HG03139 (cell line): ENCODE data around the gene SCGB3A2.

Source experiments
- ATAC-seq: cut with Tn5 transposase; IDR thresholded peaks from one replicate; pipeline ENCODE4 v1.9.1; 2021; ENCODE audit not compliant: unreplicated experiment

SCGB3A2 gene

DNA sequence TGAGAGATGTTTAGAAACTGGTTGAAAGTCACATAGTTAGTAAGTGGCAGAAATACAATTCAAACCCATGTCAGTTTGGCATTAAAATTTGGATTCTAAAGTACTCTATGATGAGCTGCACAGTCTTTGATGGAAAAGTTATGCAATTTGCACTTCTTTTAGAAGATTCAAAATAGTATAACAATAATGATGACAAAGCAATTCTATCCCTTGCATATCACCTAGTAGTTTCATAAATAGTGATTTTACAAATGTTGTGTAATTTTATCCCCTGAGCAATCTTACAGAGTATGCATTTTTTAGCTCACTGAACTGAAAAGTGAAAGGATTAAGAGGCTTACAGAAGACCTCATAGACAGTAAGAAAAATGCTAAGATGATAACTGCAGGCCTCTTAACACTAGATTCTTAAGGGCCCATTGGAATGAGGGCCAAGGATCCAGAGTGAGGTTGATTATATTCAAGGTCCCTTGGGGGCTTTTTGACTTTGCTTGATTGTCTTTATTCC, 24.2 kb downstream of the SCGB3A2 start:
- ATAC-seq: no peak

DNA sequence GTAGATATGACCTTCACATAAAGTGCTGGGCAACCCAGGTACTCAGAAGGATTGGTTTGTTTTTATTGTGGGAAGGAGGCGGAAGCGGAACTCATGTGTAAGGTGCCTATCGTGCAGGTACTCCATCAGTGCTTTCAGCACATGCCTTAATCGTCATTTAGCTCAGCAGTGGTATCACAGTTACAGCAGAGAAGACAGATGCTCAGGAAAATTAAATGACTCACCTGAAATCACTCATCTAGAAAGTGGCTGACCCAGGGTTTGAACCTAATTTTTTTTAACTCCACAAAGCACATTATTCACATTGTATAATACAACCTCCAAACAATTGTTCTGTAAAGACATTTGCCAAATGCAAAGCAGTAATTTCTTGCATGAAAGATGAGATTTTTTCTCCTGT, 25.6 kb downstream of the SCGB3A2 start:
- ATAC-seq: no peak

DNA sequence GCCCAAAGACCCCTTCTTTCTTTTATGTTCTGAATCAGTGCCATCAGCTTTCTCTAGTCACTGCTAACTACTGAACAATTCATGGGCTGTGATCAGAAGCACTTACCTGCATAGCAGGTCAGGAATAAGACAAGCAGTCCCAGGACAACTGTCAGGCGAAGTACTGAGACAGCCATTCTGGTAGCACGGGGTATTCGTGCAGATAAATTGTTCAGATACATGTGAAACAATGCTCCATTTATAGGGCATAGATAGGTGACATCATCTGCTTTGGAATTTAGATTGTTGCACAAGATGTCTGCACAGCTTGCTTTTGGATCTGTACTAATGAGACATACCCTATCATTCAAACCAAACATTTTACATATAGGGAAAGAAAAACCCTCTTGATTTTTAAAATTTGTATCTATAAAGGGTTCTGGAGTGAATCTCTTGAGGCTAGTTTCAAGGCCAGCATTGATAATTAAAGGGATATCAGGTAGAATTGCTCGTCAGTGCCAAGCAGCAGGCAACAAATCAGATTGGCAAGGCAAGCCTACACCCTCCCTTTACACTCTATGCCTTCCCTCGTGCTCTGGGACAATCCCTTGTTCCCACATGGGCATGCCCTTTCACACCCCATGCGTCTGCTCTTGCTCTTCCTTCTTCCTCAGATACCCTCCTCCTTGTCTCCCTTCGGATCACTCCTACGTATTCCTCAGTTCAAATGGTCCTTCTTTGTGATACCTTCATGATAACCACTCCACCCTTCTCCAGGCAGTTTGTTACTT, 28.0 kb downstream of the SCGB3A2 start, which contains the start of gene C5orf46:
TSS of gene C5orf46 (minus strand) at position 213 of the 770 bp plus-strand sequence. CDS start at position 176, 37 bp downstream.
- no peak for ATAC-seq

DNA sequence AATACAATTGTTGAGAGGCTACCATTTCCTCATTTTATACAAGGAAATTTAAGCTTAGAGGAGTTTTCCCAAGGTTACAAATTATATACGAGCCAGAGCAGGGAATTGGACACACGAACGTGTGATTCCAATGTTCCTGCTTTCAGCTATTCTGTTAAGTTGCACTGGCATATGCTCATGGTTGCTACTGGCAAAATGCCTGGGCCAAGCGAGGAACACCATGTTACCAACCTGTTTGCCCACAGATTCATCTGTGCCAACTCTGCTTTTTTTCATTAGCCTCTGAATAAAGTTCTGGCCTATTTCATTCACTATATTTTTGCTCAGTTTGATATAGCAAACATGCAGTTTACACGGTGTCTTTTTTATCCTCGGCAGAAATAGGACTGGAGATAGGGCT, 32.9 kb downstream of the SCGB3A2 start:
- no peak for ATAC-seq

DNA sequence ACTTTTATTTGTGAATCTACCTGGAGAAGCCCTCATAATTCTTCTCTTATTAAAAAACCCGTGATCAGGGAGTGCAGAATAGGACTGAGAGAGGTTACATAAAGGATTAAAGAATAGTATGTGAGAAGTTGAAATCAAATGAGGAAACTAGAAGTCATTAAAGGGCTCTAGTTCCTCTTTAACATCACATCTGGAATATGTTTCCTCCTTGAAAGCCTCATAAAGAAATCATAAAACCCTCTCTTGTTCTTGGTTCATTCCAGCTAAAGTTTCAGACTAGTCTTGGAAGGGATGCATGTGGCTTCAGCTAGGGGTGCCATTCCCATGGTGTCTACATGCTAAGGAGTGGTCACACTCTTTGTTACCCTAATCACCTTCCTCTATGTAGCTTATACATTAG, 33.5 kb downstream of the SCGB3A2 start:
- no peak for ATAC-seq

DNA sequence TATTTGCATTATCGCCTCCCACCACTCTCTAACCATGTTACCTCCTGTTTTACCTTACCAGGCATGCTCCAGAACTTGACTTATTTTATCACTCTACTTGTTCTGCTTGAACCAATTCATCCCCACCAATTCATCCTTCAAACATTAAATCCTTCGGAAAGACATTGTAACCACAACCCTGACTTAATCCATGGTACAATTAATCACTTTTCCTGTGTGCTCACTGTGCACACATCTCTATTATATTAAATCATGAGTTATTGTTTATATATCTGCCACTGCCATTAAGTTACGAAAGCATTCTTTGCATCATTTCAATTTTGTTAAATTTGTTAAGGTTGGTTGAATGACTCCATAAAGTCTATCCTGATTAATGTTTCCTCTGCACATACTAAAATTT, 35.3 kb downstream of the SCGB3A2 start:
- ATAC-seq: no peak

DNA sequence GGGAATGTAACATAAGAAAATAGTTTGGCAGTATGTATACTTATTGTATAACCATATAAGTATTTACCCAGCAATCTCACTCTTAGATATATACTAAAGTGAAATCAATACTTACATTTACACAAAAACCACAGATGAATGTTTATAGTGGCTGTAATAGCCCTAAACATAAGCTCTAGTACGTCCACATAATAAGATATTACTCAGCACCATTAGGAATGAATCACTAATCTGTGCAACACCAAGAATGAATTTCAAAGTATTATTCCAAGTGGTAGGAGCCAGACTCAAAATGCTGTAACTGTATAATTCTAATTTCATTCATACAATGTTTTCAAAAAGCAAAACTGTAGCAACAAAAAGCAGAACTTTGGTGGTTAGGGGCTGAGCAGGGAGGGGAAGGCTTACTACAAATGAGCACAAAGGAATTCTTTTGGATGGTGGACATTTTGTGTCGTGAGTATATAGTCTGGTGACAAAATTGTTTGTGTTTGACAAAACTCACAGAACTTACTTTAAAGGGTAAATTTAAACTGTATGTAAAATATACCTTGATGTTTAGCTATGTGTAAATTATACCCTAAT, 39.7 kb downstream of the SCGB3A2 start:
- no peak for ATAC-seq

DNA sequence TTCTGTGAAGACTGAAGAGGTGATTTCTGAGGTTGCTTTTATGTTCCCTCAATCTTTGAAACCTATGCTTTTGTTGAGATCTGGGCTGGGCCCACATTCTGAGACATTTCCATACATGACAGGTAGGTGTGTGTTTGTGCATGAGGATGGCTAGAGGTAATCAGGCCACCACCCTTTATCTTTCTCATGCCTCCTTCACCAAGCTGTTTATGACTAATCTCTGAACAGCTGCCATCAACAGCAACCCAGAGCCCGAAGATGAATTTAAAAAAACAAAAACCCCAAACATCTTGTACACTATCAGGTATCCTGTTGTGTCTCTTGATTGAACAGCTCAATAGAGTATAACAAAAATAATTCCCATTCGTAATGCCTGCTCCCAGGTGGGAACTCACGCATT, 40.4 kb downstream of the SCGB3A2 start:
- no peak for ATAC-seq

DNA sequence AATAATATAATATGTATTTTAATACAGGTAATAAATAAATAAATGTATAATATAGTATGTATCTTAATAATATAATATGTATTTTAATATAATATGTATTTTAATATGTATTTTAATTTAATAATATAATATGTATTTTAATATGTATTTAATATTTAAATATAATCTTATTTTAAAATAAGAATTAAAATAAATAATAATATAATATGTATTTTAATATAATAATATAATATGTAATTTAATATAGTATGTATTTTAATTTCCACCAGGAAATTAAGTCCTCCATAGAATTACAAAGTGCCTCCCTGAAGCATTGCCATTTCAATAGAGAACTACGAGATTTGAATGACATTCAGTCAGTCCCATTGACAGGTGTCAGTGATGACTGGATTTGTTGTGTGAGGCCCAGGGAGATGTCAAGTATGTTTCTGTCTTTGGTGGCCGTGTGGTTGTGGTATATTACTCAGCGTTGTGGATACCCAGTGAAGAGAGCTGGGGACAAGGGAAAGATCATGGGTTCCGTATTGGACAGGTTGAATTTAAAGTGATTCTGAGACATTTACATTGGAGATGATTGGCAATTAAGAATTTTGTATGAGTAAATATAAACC, 42.0 kb downstream of the SCGB3A2 start:
- ATAC-seq: no peak

DNA sequence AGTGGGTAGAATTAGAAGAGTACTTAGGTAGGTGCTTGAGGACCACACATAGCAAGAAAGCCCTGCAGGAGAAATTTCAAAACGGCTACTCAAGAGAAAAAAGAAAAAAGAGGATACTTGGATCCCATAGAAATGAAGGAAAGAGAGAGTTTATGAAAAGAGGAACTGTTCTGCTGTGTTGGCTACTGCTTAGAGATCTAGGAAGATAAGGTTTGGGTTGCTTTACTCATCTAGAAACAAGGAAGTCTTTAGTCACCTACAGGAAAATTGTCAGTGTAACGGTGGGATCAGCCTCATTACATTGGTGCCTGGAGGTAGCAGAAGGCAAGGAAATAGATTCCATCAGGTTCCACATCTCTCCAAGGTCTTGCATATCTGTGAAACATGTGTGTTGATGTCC, 42.6 kb downstream of the SCGB3A2 start:
- ATAC-seq: no peak

DNA sequence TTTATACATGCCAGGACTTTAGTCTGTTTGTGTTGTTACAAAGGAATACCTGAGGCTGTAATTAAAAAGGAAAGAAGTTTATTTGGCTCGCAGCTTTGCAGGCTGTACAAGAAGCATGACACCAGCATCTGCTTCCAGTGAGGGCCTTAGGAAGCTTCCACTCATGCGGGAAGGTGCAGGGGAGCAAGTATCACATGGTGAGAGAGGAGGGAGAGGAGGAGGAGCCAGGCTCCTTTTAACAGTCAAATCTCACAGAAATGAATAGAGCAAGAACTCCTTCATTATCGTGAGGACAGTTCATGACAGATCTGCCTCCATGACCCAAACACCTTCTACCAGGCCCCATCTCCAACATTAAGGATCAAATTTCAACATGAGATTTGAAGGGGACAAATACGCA, 46.5 kb downstream of the SCGB3A2 start:
- no peak for ATAC-seq

DNA sequence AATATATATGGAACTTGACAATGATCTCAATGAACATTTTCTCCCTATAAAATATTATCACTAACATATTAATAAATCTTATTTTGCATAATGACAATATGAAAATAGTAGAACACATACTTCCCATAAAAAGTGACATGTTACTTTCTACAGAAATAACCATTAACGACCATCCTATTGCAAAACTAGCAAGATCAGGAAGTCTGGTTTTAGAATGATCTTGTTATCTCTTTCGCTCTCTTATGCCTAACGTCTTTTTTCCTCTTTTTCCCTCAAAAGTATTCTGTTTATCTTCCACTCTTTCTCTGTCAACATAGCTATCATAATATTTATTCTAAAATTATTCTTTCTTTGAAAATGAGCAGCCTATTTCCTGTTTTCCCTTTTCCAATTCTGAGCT, 49.4 kb downstream of the SCGB3A2 start:
- ATAC-seq: no peak

DNA sequence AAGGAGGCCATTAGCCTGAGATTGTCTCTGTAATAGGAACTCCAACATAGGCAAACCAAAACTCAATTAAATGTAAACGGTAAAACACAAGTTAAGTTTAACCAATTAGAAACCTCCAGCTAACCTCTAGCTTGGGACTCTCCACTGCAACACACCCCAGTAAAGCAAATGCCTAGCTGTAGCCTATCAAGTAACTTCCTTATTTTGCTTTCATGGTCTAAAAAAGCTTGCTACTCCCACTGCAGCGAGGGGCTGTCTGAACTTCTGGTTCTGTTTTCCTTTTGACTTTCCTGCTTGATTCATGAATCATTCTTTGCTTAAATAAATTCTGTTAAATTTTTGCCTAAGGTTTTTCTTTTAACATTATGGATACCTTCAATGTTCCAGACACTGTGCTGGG, 52.3 kb downstream of the SCGB3A2 start:
- no peak for ATAC-seq
